Common myeloid progenitor, CD34-positive (primary cell): ENCODE measurements around the gene CUTA.

Experiments used
- CTCF ChIA-PET: fragments of 350-600 bp; sonication (Branson Sonifier 250); formaldehyde crosslinking; loops from one replicate; lab custom pipeline; 2021; ENCODE audit warnings: antibody characterized with exemption; lab: Charles Lee
- POLR2A ChIA-PET: fragments of 350-600 bp; sonication (Branson Sonifier 250); formaldehyde crosslinking; loops from one replicate; lab custom pipeline; 2021; ENCODE audit warnings: antibody characterized with exemption; lab: Charles Lee
- DNase-seq, 3 donors: peaks; one replicate each; pipeline versions ENCODE4 v3.0.0 to v3.0.0-alpha.2; 2013
- H3K27ac ChIP-seq, 2 experiments: 1 replicate in 1 of 2; 2 replicates in 1 of 2; pipeline ENCODE4 v1.7.0; 2013; ENCODE audit warnings: inconsistent platforms in 2 of 2, low read length in 2 of 2, mild to moderate bottlenecking in 2 of 2, low read depth in 1 of 2, moderate library complexity in 1 of 2; ENCODE audit not compliant: severe bottlenecking in 2 of 2, insufficient read depth in 1 of 2, poor library complexity in 1 of 2
- H3K27me3 ChIP-seq, 5 experiments: replicated peaks in 2 of 5; 1 replicate in 3 of 5; 2 replicates in 2 of 5; pipeline versions ENCODE4 v1.6.1 to v1.7.0; 2013; ENCODE audit warnings: low read length in 4 of 5, mild to moderate bottlenecking in 2 of 5, moderate library complexity in 2 of 5, inconsistent platforms in 1 of 5; ENCODE audit not compliant: insufficient read depth in 5 of 5, control insufficient read depth in 4 of 5
- H3K36me3 ChIP-seq, 4 experiments: 1 replicate in 2 of 4; 2 replicates in 2 of 4; pipeline versions ENCODE4 v1.6.1 to v1.7.0; 2013; ENCODE audit warnings: low read length in 3 of 4, control low read depth in 1 of 4, mild to moderate bottlenecking in 1 of 4; ENCODE audit not compliant: control insufficient read depth in 4 of 4, insufficient read depth in 4 of 4
- H3K4me1 ChIP-seq, 4 experiments: 1 replicate in 3 of 4; 2 replicates in 1 of 4; pipeline versions ENCODE4 v1.6.1 to v1.7.1; 2013; ENCODE audit warnings: low read length in 3 of 4, mild to moderate bottlenecking in 3 of 4, control low read depth in 1 of 4, inconsistent platforms in 1 of 4, moderate library complexity in 1 of 4; ENCODE audit not compliant: control insufficient read depth in 4 of 4, insufficient read depth in 4 of 4; ENCODE audit errors: control extremely low read depth in 1 of 4
- H3K4me3 ChIP-seq, 7 experiments: 1 replicate in 4 of 7; 2 replicates in 3 of 7; pipeline versions ENCODE4 v1.5.1 to v1.7.0; 2013; ENCODE audit warnings: mild to moderate bottlenecking in 7 of 7, low read length in 6 of 7, moderate library complexity in 6 of 7, inconsistent platforms in 2 of 7, low read depth in 2 of 7, control low read depth in 1 of 7; ENCODE audit not compliant: insufficient read depth in 4 of 7, control insufficient read depth in 1 of 7; ENCODE audit errors: extremely low read depth in 1 of 7
- H3K9me3 ChIP-seq, 5 experiments: 1 replicate in 4 of 5; 2 replicates in 1 of 5; pipeline versions ENCODE4 v1.6.1 to v1.7.1; 2013; ENCODE audit warnings: low read length in 4 of 5, mild to moderate bottlenecking in 2 of 5, inconsistent platforms in 1 of 5, low read depth in 1 of 5, moderate library complexity in 1 of 5; ENCODE audit not compliant: control insufficient read depth in 4 of 5, insufficient read depth in 2 of 5; ENCODE audit errors: control extremely low read depth in 1 of 5
- WGBS: methylation state at CpG from one replicate; pipeline ENCODE4 v1.1.5; 2013; ENCODE audit not compliant: insufficient coverage; 5-methylcytosine and 5-hydroxymethylcytosine counted together

CUTA gene

DNA sequence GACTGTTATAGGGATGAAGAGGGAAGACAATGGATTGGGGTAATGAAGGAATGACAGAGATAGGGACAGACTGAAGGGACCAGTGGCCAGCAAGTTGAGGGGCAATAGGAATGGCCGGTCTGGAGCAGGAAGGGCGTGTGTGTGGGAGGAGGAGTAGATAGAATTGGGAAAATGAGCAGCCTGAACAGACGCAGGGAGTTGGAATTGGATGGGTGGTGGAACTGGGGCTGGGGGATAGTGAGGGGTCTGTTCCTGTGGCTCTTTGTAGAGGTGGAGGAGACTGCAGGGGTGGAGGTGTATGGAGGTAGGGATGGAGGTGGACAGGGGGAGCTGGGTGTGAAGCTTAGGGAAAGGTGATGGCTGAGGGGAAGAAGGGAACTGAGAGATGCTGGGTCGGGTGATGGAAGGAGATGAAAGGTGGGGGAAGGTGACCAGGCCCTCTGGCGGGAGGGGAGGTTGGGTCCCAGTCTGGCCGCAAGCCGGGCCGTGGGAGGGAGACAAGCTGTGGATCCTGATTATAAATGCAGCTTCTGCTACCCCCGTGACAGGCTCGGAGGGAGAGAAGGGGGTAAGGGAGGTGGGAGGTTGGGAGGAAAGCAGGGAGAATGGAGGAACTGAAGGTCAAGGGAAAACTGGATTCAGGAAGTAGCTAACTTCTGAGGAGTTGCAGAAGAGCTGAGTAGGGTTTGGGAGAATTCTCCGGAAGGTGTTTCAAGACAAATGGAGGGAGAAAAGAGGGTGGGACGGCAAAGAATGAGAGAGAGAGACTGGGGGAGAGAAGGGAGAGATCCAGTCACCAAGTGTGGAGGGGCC, 7.2 kb upstream of the CUTA start:
- H3K27me3 ChIP-seq = no peaks in the 10 kb centered on the region
- no peaks in the 10 kb centered on the region for H3K36me3 ChIP-seq
- H3K4me3 ChIP-seq = peak overlapping the region; percentile 39 to 83 (median 79)
- H3K4me1 ChIP-seq = peaks cover 6 to 58% (median 47%) of the 10 kb centered on the region in 4 experiments
- DNase-seq = peak in 1 of 3 donors; percentile 29
- 24% methylated on average over 11 of the region's 12 CpGs for WGBS
- H3K27ac ChIP-seq = peak overlapping the region; percentile 72 to 88
- ChIA-PET CTCF (interaction anchor here (0.6 to 2.0 kb wide), 11 partner anchors 8 to 148 kb away, joined by 3 to 9 read pairs (median 4); partner anchors contain the start of gene B3GALT4), POLR2A (interaction anchor here (0.8 to 1.2 kb wide), 3 partner anchors 14 to 153 kb away, joined by 3 read pairs; partner anchors contain the start of genes RPS18 and VPS52)
- no peaks in the 10 kb centered on the region for H3K9me3 ChIP-seq

DNA sequence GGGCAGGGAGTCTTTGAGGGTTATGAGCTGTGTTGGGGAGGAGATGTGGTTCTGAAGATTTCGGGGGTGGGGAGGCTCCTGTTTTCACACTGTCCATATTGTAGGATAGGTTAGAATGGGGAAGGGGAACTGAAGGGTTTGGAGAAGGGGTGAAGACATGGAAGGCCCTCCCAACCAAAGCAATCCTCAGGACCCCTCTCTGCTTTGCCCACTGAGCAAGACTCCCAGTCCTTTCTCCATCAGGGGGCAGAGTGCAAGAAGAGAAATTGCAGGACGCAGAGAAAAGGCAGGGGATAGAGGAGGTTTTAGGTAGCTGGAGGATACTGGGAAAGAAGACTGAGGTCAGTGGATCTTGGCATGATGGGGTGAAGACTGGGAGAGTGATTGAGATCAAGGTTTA, 5.9 kb upstream of the CUTA start:
- H3K27ac ChIP-seq = peak overlapping the region in 1 of 2 experiments; percentile 12
- H3K27me3 ChIP-seq = no peaks in the 10 kb centered on the region
- 100% methylated on average over 1 of the region's 2 CpGs for WGBS
- H3K9me3 ChIP-seq = no peaks in the 10 kb centered on the region
- H3K4me1 ChIP-seq = peaks cover 4 to 56% (median 47%) of the 10 kb centered on the region in 4 experiments
- no peak overlapping the region for H3K4me3 ChIP-seq
- DNase-seq = no peak
- no peaks in the 10 kb centered on the region for H3K36me3 ChIP-seq
- POLR2A ChIA-PET = no interaction called here
- CTCF ChIA-PET = interaction anchor here (1.1 kb wide), 1 partner anchor 147 kb away, joined by 3 read pairs; the partner anchor contains the start of gene B3GALT4

DNA sequence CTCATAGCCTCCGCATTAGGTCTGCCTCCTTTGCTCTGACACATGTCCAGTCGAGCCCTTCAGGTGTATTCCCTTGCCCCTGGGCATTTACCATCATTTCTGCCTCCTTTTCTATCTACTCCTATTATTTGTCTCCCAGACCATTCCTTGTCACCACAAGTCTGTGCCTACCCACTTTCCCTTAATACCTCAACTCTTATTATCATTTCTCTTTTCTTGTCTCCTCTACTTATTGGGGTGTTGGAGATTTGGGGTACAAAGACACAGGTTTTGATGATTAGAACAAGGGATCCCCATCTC, 3.4 kb upstream of the CUTA start:
- peaks cover 14 to 55% (median 49%) of the 10 kb centered on the region in 4 experiments for H3K4me1 ChIP-seq
- H3K27me3 ChIP-seq = no peaks in the 10 kb centered on the region
- H3K4me3 ChIP-seq = no peak overlapping the region
- no peak overlapping the region for H3K27ac ChIP-seq
- peaks cover 0 to 5% (median 1%) of the 10 kb centered on the region in 4 experiments for H3K36me3 ChIP-seq
- ChIA-PET POLR2A (no interaction called here), CTCF (no interaction called here)
- no peak for DNase-seq
- H3K9me3 ChIP-seq = no peaks in the 10 kb centered on the region
- 100% methylated on average over 2 of the region's 2 CpGs for WGBS

DNA sequence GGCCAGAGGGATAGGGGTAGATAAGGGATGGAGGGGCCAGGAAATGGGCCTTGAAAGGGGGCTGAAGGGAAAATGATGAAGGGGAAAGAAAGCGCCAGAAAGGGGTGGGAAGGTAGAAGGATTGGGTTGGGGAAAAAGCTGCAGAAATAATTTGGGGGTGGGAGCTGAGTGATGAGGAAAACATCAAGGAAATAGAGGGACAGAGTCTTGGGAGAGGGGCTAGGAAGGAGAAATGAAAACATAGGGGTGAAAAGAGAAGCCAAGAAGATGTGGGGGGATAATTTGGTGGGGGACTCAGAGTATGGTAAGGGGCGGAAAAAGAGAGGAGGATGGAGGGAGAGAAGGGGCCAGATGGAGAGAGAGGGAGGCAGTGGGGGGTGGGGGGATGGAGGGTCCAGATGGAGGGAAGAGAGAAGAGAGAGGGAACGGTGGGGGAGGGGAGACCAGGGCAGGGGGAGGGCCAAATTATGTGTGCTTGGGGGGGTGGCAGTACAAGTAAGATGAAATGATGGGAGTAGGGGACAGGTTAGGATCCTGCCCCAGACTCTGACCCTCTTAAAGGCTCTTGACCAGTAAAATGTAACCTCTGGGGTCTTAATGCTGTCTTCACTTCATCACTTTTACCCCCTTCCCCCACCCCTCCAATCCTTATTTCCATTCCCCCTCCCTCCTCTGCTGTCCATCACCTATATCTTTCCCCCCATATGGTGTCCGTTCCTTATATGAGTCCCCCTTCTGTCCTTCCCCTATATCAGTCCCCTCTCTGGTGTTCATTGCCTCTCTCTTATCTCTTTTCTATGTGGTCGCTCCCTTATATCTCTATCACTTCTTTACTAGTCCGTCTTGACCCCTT, 2.8 kb upstream of the CUTA start:
- H3K4me3 ChIP-seq = peak overlapping the region in 2 of 7 experiments; percentile 26 to 73
- POLR2A ChIA-PET = no interaction called here
- no peaks in the 10 kb centered on the region for H3K9me3 ChIP-seq
- CTCF ChIA-PET = no interaction called here
- WGBS = 70% methylated on average over 5 of the region's 6 CpGs
- peaks cover 14 to 57% (median 49%) of the 10 kb centered on the region in 4 experiments for H3K4me1 ChIP-seq
- peaks cover under 1 to 10% (median 5%) of the 10 kb centered on the region in 4 experiments for H3K36me3 ChIP-seq
- DNase-seq = peak in 1 of 3 donors; percentile 41
- H3K27ac ChIP-seq = no peak overlapping the region
- H3K27me3 ChIP-seq = no peaks in the 10 kb centered on the region

DNA sequence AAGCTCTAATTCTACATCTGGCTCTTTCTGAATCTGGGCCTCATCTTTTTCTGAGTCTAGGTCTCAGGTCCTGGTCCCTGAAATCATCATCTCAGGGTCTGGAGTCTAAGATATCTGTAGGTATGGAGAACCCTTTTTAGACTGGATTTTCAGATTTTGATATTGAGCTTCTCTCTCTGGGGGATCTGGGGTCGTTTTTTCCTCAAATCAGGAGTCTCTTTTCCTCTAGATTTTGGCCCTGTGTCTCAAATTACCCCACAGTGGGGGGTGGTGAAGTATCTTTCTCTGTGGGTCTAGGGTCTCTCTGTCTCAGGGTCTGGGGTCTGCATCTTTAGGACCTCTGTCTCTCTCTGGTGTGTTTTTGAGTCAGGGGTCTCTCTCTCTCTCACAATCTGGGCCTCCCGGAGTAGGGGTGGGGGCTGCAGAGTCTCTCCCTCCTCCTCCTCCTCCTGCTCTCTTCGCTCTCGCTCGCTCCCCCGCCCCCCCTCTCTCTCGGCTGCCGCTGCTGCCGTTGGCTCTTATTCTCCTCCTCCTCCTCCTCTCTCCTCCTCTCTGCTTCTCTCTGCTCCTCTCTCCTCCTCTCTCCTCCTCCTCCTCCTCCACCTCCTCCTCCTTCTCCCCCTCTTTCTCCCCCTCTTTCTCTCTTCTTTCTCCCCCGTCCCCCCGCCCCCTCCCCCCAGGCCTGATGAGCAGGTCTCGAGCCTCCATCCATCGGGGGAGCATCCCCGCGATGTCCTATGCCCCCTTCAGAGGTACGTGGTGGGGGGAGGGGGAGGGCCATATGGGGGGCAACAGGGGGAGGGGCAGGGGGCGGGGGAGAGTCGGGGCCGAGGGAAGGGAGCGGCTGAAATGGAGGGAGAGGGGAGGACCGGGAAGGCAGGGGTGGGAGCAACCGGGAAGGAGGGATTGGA, 1.9 kb upstream of the CUTA start, which contains the start of gene SYNGAP1:
TSS of gene SYNGAP1 (plus strand) at position 486 of the 911 bp plus-strand sequence. CDS start at position 686, 200 bp downstream.
- 2% methylated on average over 10 of the region's 22 CpGs for WGBS
- H3K27me3 ChIP-seq = no peaks in the 10 kb centered on the region
- peaks cover 14 to 54% (median 43%) of the 10 kb centered on the region in 4 experiments for H3K4me1 ChIP-seq
- CTCF ChIA-PET = interaction anchor here (2.1 kb wide), 1 partner anchor 11 kb away, joined by 8 read pairs; no protein-coding TSS in a partner anchor
- peak in 1 of 3 donors; percentile 32 for DNase-seq
- POLR2A ChIA-PET = no interaction called here
- H3K9me3 ChIP-seq = no peaks in the 10 kb centered on the region
- H3K4me3 ChIP-seq = peak within 1 kb of the TSS in 6 of 7 experiments; percentile 3 to 75 (median 64)
- H3K27ac ChIP-seq = peak within 1 kb of the TSS; percentile 70 to 92
- peaks cover 2 to 19% (median 11%) of the 10 kb centered on the region in 4 experiments for H3K36me3 ChIP-seq

DNA sequence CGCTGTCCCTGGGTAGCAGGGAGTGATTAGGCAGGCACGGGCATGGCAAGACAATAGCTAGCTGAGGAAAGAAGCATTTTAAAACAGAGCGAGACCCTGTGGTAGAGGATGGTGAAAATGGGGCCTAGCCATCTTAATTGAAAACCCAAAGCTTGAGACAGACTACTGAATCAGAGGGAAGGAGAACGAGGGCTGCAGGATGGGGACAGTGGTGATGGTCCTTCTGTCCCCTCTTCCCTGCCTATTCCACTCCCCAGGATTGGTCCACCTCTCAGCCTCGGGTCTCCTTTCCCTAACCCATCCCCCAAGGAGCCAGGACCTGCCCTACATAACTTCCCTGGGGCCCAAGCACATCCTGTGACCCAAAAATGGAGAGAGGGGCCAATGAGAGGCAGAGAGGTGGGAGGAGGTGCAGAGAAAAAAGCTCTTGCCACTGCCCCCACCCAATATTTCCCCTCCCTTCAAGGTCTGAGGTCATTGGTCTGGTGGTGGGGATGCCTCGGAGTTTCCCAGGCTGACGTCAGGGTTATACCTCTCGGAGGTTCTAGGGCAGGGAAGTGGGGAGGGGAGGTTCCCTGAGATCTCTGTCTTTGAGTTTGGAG, 884 bp upstream of the CUTA start:
- Histone ChIP-seq H3K4me1 (peaks cover 14 to 45% (median 38%) of the 10 kb centered on the region in 4 experiments), H3K4me3 (peak overlapping the region in 6 of 7 experiments; percentile 43 to 80 (median 68))
- WGBS = 64% methylated on average over 6 of the region's 8 CpGs

More for the DNA sequence above, 884 bp upstream of the CUTA start:
- Histone ChIP-seq H3K27ac (peak overlapping the region; percentile 70 to 92), H3K9me3 (no peaks in the 10 kb centered on the region), H3K36me3 (peaks cover 2 to 28% (median 19%) of the 10 kb centered on the region in 4 experiments), H3K27me3 (no peaks in the 10 kb centered on the region)
- ChIA-PET CTCF (interaction anchor here (0.6 to 2.1 kb wide), 7 partner anchors 10 to 142 kb away, joined by 3 to 8 read pairs (median 3); partner anchors contain the start of genes B3GALT4 and WDR46), POLR2A (no interaction called here)
- no peak for DNase-seq
